Measurements from ENCODE around the gene PLAC9.

DNA sequence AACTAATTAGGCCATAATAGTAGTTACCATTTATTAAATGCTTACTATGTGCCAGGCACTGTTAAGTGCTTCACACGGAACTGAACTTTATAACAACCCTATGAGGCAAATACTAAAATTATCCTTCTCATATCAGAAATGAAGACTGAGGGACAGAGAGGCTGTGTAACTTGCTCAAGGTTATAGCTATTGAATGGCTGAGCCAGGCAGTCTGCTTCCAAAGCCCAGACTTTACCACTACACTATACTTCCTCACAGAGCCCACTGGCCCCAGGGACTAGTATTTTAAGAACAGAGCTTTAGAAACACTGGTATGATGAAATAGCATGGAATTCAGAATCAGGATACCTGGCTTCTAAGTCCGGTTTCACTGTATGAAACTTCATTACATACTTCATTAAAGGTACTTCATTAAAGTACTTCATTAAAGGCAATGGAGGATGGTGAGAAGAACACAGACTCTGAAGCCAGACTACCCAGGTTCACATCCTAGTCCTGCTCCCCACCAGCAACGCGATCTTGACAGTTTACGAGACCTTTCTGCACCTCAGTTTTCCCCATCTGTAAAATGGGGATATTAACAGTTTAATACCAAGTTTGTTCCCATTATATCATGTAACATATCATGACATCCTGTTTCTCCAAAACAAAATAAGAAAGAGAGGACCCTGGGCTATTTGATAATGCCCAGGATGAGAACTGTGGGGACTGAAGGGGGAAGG is 53.2 kb downstream of the PLAC9 start:
- TF ChIP-seq POLR2A (IDR thresholded peaks at IDR 0.05): no peak
- TF ChIP-seq, protein P1, sequence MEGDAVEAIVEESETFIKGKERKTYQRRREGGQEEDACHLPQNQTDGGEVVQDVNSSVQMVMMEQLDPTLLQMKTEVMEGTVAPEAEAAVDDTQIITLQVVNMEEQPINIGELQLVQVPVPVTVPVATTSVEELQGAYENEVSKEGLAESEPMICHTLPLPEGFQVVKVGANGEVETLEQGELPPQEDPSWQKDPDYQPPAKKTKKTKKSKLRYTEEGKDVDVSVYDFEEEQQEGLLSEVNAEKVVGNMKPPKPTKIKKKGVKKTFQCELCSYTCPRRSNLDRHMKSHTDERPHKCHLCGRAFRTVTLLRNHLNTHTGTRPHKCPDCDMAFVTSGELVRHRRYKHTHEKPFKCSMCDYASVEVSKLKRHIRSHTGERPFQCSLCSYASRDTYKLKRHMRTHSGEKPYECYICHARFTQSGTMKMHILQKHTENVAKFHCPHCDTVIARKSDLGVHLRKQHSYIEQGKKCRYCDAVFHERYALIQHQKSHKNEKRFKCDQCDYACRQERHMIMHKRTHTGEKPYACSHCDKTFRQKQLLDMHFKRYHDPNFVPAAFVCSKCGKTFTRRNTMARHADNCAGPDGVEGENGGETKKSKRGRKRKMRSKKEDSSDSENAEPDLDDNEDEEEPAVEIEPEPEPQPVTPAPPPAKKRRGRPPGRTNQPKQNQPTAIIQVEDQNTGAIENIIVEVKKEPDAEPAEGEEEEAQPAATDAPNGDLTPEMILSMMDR (IDR thresholded peaks at IDR 0.05): no peak

Measured in body of pancreas (tissue), 4 donors.